ENCODE data around the gene SDHAF3.

Gene SDHAF3

DNA sequence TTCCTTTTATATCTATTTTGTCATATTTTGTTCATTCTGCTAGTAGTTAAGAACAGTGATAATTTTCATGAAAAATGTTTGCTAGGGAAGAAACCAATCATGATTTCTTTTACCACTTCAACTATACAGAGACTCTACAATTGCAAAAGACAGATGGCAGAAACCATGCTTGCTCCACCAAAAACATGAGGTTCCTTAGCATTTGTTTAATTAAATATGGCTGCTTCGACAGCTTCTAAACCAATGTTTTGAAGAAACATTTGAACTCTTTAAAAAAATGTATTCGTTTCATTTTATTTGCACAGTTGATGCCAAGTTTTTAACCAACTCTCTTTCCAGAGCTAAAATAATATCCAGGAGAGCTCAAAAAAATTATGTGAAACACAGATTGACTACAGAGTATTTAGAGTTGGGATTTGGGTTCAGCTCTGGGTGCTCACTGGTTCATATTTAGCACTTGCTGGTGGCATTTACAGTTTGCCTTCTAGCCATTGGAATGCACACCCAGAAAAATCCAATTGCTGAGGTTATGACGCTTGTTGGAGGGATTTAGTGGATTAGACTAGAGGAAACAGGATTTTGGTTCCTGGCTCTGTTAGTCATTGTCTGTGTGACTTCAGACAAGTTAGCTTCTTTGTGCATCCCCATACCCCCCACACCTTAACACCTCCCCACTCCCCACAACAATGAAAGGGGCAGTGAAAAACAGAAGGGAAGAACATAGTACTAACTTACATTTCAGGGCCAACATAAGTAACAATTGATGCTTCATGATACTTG is 35.8 kb upstream of the SDHAF3 start:
- H3K4me3 ChIP-seq (ENCODE audit: low read length), result no peak overlapping the region
- H2BK15ac ChIP-seq (replicated peaks; ENCODE audit: low read depth), result no peak overlapping the region
- H3K18ac ChIP-seq (ENCODE audit: low read length), result no peak overlapping the region
- H3K79me1 ChIP-seq (ENCODE audit: low read length), result no peaks in the 10 kb centered on the region
- H3K36me3 ChIP-seq (ENCODE audit: control insufficient read depth, insufficient read depth, low read length), result no peaks in the 10 kb centered on the region
- H3K4me2 ChIP-seq (ENCODE audit: low read length), result no peak overlapping the region
- H3K23ac ChIP-seq (ENCODE audit: low read length), result no peak overlapping the region
- H4K8ac ChIP-seq (ENCODE audit: low read depth, low read length), result no peak overlapping the region
- no CpG with 5 or more reads among the region's 3 CpGs for WGBS (ENCODE audit: extremely low coverage, insufficient coverage, low lambda C conversion rate)
- no peak overlapping the region for H2BK120ac ChIP-seq (ENCODE audit: low read depth, low read length)
- no peak overlapping the region for H4K5ac ChIP-seq (ENCODE audit: low read length)
- H3K4me1 ChIP-seq (ENCODE audit: control insufficient read depth, low read depth, low read length), result no peaks in the 10 kb centered on the region
- H2BK5ac ChIP-seq (ENCODE audit: low read length), result no peak overlapping the region
- H3K4ac ChIP-seq (ENCODE audit: low read depth, low read length), result no peak overlapping the region
- no peaks in the 10 kb centered on the region for H3K79me2 ChIP-seq (ENCODE audit: control insufficient read depth, insufficient read depth, low read length)
- DNase-seq, result no peak
- H2AK5ac ChIP-seq (ENCODE audit: low read length), result no peak overlapping the region
- H3K27me3 ChIP-seq (ENCODE audit: insufficient read depth, low read length, poor library complexity), result no peaks in the 10 kb centered on the region
- H3K27ac ChIP-seq (ENCODE audit: low read depth, low read length), result no peak overlapping the region
- no peak overlapping the region for H3K56ac ChIP-seq (ENCODE audit: low read length)
- no peak overlapping the region for H3K9ac ChIP-seq (ENCODE audit: low read length)

DNA sequence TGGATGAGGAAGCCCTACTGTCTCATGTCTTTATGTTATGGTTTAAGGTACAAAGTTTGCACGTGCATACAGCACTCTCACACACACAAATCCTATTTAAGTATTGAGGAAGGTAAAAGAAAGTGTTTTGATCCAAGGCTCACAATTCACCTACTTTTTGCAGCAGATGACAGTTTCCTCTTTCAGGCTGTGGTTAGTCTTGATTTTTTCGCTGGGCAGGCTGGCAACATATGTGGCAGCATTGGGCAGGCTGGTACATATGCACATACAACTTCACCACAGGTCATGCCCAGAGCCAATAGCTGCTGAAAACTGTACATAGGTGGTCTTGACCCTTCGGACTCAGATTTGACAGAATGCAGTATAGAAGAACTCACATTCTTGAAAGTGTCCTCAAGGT is 29.1 kb upstream of the SDHAF3 start:
- no peak overlapping the region for H3K9ac ChIP-seq (ENCODE audit: low read length)
- no peak overlapping the region for H3K4me2 ChIP-seq (ENCODE audit: low read length)

DNA sequence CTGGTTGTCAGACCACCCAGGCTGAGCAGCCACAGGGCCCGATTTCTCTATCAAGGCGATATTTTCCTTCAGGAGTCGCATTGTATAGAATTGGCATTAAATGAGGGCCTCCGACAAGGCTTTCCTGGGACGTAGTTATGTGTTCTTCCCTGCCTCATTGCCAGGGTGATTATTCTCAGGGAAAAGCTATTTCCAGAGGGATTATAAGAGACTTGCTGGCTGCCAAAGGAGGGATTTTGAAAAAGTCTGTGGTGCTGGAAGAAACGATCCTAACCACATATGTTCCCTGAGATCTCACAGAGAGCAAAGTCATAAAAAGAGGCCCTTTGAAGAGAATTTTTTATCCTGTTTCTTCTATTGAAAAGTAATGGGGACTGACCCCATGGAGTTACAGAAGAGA is 27.7 kb upstream of the SDHAF3 start:
- Histone ChIP-seq H3K27me3 (ENCODE audit: insufficient read depth, low read length, poor library complexity) (no peaks in the 10 kb centered on the region), H3K4ac (ENCODE audit: low read depth, low read length) (no peak overlapping the region), H4K8ac (ENCODE audit: low read depth, low read length) (no peak overlapping the region), H3K79me2 (ENCODE audit: control insufficient read depth, insufficient read depth, low read length) (no peaks in the 10 kb centered on the region), H3K4me3 (ENCODE audit: low read length) (no peak overlapping the region), H2BK120ac (ENCODE audit: low read depth, low read length) (no peak overlapping the region), H3K9ac (ENCODE audit: low read length) (no peak overlapping the region), H2AK5ac (ENCODE audit: low read length) (no peak overlapping the region), H2BK15ac (replicated peaks; ENCODE audit: low read depth) (no peak overlapping the region), H4K5ac (ENCODE audit: low read length) (no peak overlapping the region), H3K4me1 (ENCODE audit: control insufficient read depth, low read depth, low read length) (no peaks in the 10 kb centered on the region), H3K36me3 (ENCODE audit: control insufficient read depth, insufficient read depth, low read length) (no peaks in the 10 kb centered on the region), H3K56ac (ENCODE audit: low read length) (no peak overlapping the region), H3K79me1 (ENCODE audit: low read length) (no peaks in the 10 kb centered on the region), H3K18ac (ENCODE audit: low read length) (no peak overlapping the region), H3K27ac (ENCODE audit: low read depth, low read length) (no peak overlapping the region), H3K4me2 (ENCODE audit: low read length) (no peak overlapping the region), H2BK5ac (ENCODE audit: low read length) (no peak overlapping the region), H3K23ac (ENCODE audit: low read length) (no peak overlapping the region)
- DNase-seq, result no peak
- no CpG with 5 or more reads among the region's 6 CpGs for WGBS (ENCODE audit: extremely low coverage, insufficient coverage, low lambda C conversion rate)

More for the DNA sequence above, 29.1 kb upstream of the SDHAF3 start:
- H3K36me3 ChIP-seq (ENCODE audit: control insufficient read depth, insufficient read depth, low read length), result no peaks in the 10 kb centered on the region
- no peak overlapping the region for H3K4ac ChIP-seq (ENCODE audit: low read depth, low read length)
- no peak overlapping the region for H3K56ac ChIP-seq (ENCODE audit: low read length)
- H3K27me3 ChIP-seq (ENCODE audit: insufficient read depth, low read length, poor library complexity), result no peaks in the 10 kb centered on the region
- DNase-seq, result no peak
- H3K4me1 ChIP-seq (ENCODE audit: control insufficient read depth, low read depth, low read length), result no peaks in the 10 kb centered on the region
- no peaks in the 10 kb centered on the region for H3K79me2 ChIP-seq (ENCODE audit: control insufficient read depth, insufficient read depth, low read length)
- no peak overlapping the region for H3K4me3 ChIP-seq (ENCODE audit: low read length)
- no peak overlapping the region for H2AK5ac ChIP-seq (ENCODE audit: low read length)
- H2BK15ac ChIP-seq (replicated peaks; ENCODE audit: low read depth), result no peak overlapping the region
- no peak overlapping the region for H3K27ac ChIP-seq (ENCODE audit: low read depth, low read length)
- no peak overlapping the region for H4K5ac ChIP-seq (ENCODE audit: low read length)
- H3K23ac ChIP-seq (ENCODE audit: low read length), result no peak overlapping the region
- no peak overlapping the region for H2BK120ac ChIP-seq (ENCODE audit: low read depth, low read length)
- H3K79me1 ChIP-seq (ENCODE audit: low read length), result no peaks in the 10 kb centered on the region
- no peak overlapping the region for H2BK5ac ChIP-seq (ENCODE audit: low read length)
- H4K8ac ChIP-seq (ENCODE audit: low read depth, low read length), result no peak overlapping the region
- H3K18ac ChIP-seq (ENCODE audit: low read length), result no peak overlapping the region
- no CpG with 5 or more reads among the region's 3 CpGs for WGBS (ENCODE audit: extremely low coverage, insufficient coverage, low lambda C conversion rate)

DNA sequence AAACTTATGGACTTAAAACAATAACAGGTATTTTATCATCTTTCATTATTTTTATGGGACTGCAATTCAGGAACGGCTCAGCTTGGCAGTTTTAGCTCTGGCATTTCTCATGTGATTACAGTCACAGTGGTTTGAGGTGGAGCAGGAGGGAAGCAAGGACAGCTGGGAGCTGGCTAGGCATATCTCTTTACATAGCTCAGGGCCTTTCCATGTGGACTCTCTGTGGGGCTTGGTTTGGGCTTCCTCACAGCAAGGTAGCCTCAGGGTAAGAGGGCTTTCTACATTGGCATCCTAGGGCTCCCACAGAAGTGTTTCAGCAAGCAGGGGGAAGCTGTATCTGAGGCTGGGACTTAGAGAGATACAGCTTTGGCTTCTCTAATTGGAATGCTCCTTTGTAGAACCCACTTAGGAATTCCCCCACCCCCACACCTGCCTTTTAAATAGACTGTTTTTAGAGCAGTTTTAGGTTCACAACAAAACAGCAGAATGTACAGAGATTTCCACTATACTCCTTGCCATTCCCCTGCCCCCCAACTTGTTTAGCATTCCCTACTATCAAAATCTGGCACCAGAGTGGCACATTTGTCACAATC is 26.6 kb upstream of the SDHAF3 start:
- Histone ChIP-seq H3K36me3 (ENCODE audit: control insufficient read depth, insufficient read depth, low read length) (no peaks in the 10 kb centered on the region), H3K4me3 (ENCODE audit: low read length) (no peak overlapping the region), H2BK120ac (ENCODE audit: low read depth, low read length) (no peak overlapping the region), H3K27ac (ENCODE audit: low read depth, low read length) (no peak overlapping the region), H3K4me2 (ENCODE audit: low read length) (no peak overlapping the region), H3K27me3 (ENCODE audit: insufficient read depth, low read length, poor library complexity) (no peaks in the 10 kb centered on the region), H4K8ac (ENCODE audit: low read depth, low read length) (no peak overlapping the region), H3K4me1 (ENCODE audit: control insufficient read depth, low read depth, low read length) (no peaks in the 10 kb centered on the region), H2BK15ac (replicated peaks; ENCODE audit: low read depth) (no peak overlapping the region), H2AK5ac (ENCODE audit: low read length) (no peak overlapping the region), H3K9ac (ENCODE audit: low read length) (no peak overlapping the region), H3K79me2 (ENCODE audit: control insufficient read depth, insufficient read depth, low read length) (no peaks in the 10 kb centered on the region), H3K23ac (ENCODE audit: low read length) (peak overlapping the region; percentile 25), H3K4ac (ENCODE audit: low read depth, low read length) (no peak overlapping the region), H3K18ac (ENCODE audit: low read length) (no peak overlapping the region), H4K5ac (ENCODE audit: low read length) (no peak overlapping the region), H3K79me1 (ENCODE audit: low read length) (no peaks in the 10 kb centered on the region), H3K56ac (ENCODE audit: low read length) (no peak overlapping the region), H2BK5ac (ENCODE audit: low read length) (no peak overlapping the region)
- no CpG with 5 or more reads among the region's 1 CpG for WGBS (ENCODE audit: extremely low coverage, insufficient coverage, low lambda C conversion rate)
- peak; percentile 28 for DNase-seq

GRCh38 chr7:97094284-97094930 is 23.1 kb upstream of the SDHAF3 start:
- no peak overlapping the region for H3K4ac ChIP-seq (ENCODE audit: low read depth, low read length)
- no peak overlapping the region for H3K23ac ChIP-seq (ENCODE audit: low read length)
- H3K4me1 ChIP-seq (ENCODE audit: control insufficient read depth, low read depth, low read length), result no peaks in the 10 kb centered on the region
- H3K79me2 ChIP-seq (ENCODE audit: control insufficient read depth, insufficient read depth, low read length), result no peaks in the 10 kb centered on the region
- H3K27me3 ChIP-seq (ENCODE audit: insufficient read depth, low read length, poor library complexity), result no peaks in the 10 kb centered on the region
- no peak overlapping the region for H2BK15ac ChIP-seq (replicated peaks; ENCODE audit: low read depth)
- no peaks in the 10 kb centered on the region for H3K36me3 ChIP-seq (ENCODE audit: control insufficient read depth, insufficient read depth, low read length)
- H2BK5ac ChIP-seq (ENCODE audit: low read length), result no peak overlapping the region
- no peak overlapping the region for H4K8ac ChIP-seq (ENCODE audit: low read depth, low read length)
- no peak overlapping the region for H2AK5ac ChIP-seq (ENCODE audit: low read length)
- H3K4me3 ChIP-seq (ENCODE audit: low read length), result no peak overlapping the region
- no peak overlapping the region for H3K56ac ChIP-seq (ENCODE audit: low read length)
- no peak overlapping the region for H3K4me2 ChIP-seq (ENCODE audit: low read length)
- no peak overlapping the region for H2BK120ac ChIP-seq (ENCODE audit: low read depth, low read length)
- WGBS (ENCODE audit: extremely low coverage, insufficient coverage, low lambda C conversion rate), result no CpG with 5 or more reads among the region's 3 CpGs
- DNase-seq, result no peak
- H3K27ac ChIP-seq (ENCODE audit: low read depth, low read length), result no peak overlapping the region
- no peaks in the 10 kb centered on the region for H3K79me1 ChIP-seq (ENCODE audit: low read length)
- no peak overlapping the region for H3K18ac ChIP-seq (ENCODE audit: low read length)
- no peak overlapping the region for H4K5ac ChIP-seq (ENCODE audit: low read length)
- no peak overlapping the region for H3K9ac ChIP-seq (ENCODE audit: low read length)
